Keratinocyte (primary cell): ENCODE measurements around the gene DOK5. TPM values are rescaled to one million over a fixed set of nuclear protein-coding genes. Genes with fewer than 3 reads are reported as not detected.

Experiments
- DNase-seq: peaks from one replicate; pipeline ENCODE4 v3.0.0-alpha.2; 2011; ENCODE audit warnings: low read depth, missing footprints, low spot score
- FAIRE-seq: peaks from 2 replicates; lab custom pipeline; 2011; peaks lifted over from hg19 to GRCh38; lab: Jason Lieb, UNC
- H2AFZ ChIP-seq: 2 replicates; pipeline ENCODE4 v1.6.0; 2012; ENCODE audit warnings: low read length, control low read depth, inconsistent platforms; ENCODE audit not compliant: control insufficient read depth
- H3K27ac ChIP-seq: 2 replicates; pipeline ENCODE4 v1.5.1; 2011; ENCODE audit warnings: low read length; ENCODE audit not compliant: control insufficient read depth, insufficient read depth
- H3K27me3 ChIP-seq: 3 replicates; pipeline ENCODE4 v1.6.0; 2011; ENCODE audit warnings: low read length; ENCODE audit not compliant: control insufficient read depth, insufficient read depth; ENCODE audit errors: extremely low read depth
- H3K36me3 ChIP-seq, 2 experiments: 2 replicates in 1 of 2; 3 replicates in 1 of 2; pipeline ENCODE4 v1.5.1; 2011; ENCODE audit warnings: low read length in 2 of 2, mild to moderate bottlenecking in 1 of 2; ENCODE audit not compliant: control insufficient read depth in 2 of 2, insufficient read depth in 2 of 2; ENCODE audit errors: extremely low read depth in 1 of 2
- H3K4me1 ChIP-seq: 3 replicates; pipeline ENCODE4 v1.5.1; 2011; ENCODE audit warnings: low read length; ENCODE audit not compliant: control insufficient read depth, insufficient read depth; ENCODE audit errors: extremely low read depth
- H3K4me2 ChIP-seq: 3 replicates; pipeline ENCODE4 v1.6.0; 2011; ENCODE audit warnings: low read depth, low read length; ENCODE audit not compliant: control insufficient read depth, insufficient read depth; ENCODE audit errors: extremely low read depth
- H3K4me3 ChIP-seq, 3 experiments: fragments of 200-600 bp in 1 of 3; sonication (generic) in 1 of 3; 2 replicates in 2 of 3; 3 replicates in 1 of 3; pipeline ENCODE4 v1.5.1; 2011 to 2016; ENCODE audit warnings: low read length in 3 of 3, mild to moderate bottlenecking in 3 of 3, control low read depth in 2 of 3, inconsistent platforms in 1 of 3, low read depth in 1 of 3, mixed read lengths in 1 of 3, mixed run types in 1 of 3, moderate library complexity in 1 of 3; ENCODE audit not compliant: control insufficient read depth in 2 of 3, insufficient read depth in 2 of 3; ENCODE audit errors: extremely low read depth in 1 of 3
- H3K79me2 ChIP-seq: 2 replicates; pipeline ENCODE4 v1.6.0; 2012; ENCODE audit warnings: low read length; ENCODE audit not compliant: control insufficient read depth, insufficient read depth
- H3K9ac ChIP-seq: 3 replicates; pipeline ENCODE4 v1.6.0; 2011; ENCODE audit warnings: low read length; ENCODE audit not compliant: control insufficient read depth, insufficient read depth; ENCODE audit errors: extremely low read depth
- H3K9me1 ChIP-seq: 3 replicates; pipeline ENCODE4 v1.6.0; 2011; ENCODE audit warnings: low read length; ENCODE audit not compliant: control insufficient read depth, insufficient read depth; ENCODE audit errors: extremely low read depth
- H3K9me3 ChIP-seq: 2 replicates; pipeline ENCODE4 v1.5.1; 2012; ENCODE audit warnings: low read depth, low read length; ENCODE audit not compliant: control insufficient read depth
- H4K20me1 ChIP-seq: 3 replicates; pipeline ENCODE4 v1.6.0; 2011; ENCODE audit warnings: low read length; ENCODE audit not compliant: control insufficient read depth, insufficient read depth; ENCODE audit errors: extremely low read depth
- EZH2 ChIP-seq: IDR thresholded peaks from one replicate; pipeline ENCODE4 v1.6.1; 2012; ENCODE audit warnings: inconsistent platforms, mild to moderate bottlenecking, low read length, moderate library complexity
- dilution Hi-C: fragments of 300-500 bp; cut with MboI; formaldehyde crosslinking; loops from one replicate; pipeline ENCODE4 v1.7.0; 2020; ENCODE audit warnings: low sequenced_read_pairs; ENCODE audit not compliant: extremely low pct_ligation_motif_present
- polyA plus RNA-seq, 5 experiments: library from polyadenylated mRNA; depleted of rRNA in 3 of 5; stranded (reverse) in 3 of 5; stranded (forward) in 1 of 5; unstranded in 1 of 5; fragments of >200 nt; gene quantifications; 1 replicate in 1 of 5; 2 replicates in 3 of 5; 3 replicates in 1 of 5; pipeline versions ENCODE4 v1.2.1 to v1.2.3, GENCODE V29; 2011 to 2012; ENCODE audit warnings: missing spikeins in 2 of 5, low read depth in 1 of 5, low replicate concordance in 1 of 5
- TF ChIP-seq, protein P1 (sequence below), 3 experiments: IDR thresholded peaks in 1 of 3; conservative IDR thresholded peaks in 1 of 3; optimal IDR thresholded peaks in 1 of 3; 2 replicates in 2 of 3; 3 replicates in 1 of 3; pipeline versions ENCODE3 to v1.5.1; 2011; ENCODE audit warnings: low read length in 3 of 3, mild to moderate bottlenecking in 3 of 3, moderate library complexity in 2 of 3, control low read depth in 1 of 3, inconsistent platforms in 1 of 3; ENCODE audit not compliant: insufficient read depth in 2 of 3; ENCODE audit errors: extremely low read depth in 1 of 3

Gene DOK5
- polyA plus RNA-seq, 1 donor (not counting 4 experiments of a cell fraction or from before 2014, with no cell fraction given) = not detected

DNA sequence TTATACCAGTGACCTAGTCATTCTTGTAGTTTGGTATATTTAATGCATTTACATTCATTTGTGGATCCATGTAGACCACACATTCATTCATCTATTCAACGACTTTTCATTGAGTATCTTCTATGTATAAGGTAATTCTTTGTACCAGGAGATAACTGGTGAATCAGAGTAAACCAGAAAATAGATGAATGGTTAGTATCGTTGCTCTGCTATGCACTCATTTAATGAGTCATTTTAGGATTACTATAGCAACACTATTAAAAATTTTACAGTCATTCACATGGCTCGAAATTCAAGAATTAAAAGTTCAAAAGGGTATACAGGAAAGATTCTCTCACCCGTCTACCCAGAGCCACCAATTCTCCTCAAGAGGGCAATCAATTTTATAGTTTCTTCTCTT is 26.8 kb downstream of the DOK5 start:
- Histone ChIP-seq H3K79me2 (no peaks in the 10 kb centered on the region), H3K36me3 (no peaks in the 10 kb centered on the region), H3K9me3 (no peaks in the 10 kb centered on the region), H2AFZ (no peak overlapping the region), H3K9me1 (no peaks in the 10 kb centered on the region), H3K4me3 (no peak overlapping the region), H3K9ac (no peak overlapping the region), H3K4me2 (no peak overlapping the region), H3K27me3 (no peaks in the 10 kb centered on the region), H3K27ac (no peak overlapping the region), H3K4me1 (no peaks in the 10 kb centered on the region), H4K20me1 (no peaks in the 10 kb centered on the region)
- dilution Hi-C loops = no loop called here
- TF ChIP-seq EZH2 = no peak
- FAIRE-seq (no peak), DNase-seq (no peak)

DNA sequence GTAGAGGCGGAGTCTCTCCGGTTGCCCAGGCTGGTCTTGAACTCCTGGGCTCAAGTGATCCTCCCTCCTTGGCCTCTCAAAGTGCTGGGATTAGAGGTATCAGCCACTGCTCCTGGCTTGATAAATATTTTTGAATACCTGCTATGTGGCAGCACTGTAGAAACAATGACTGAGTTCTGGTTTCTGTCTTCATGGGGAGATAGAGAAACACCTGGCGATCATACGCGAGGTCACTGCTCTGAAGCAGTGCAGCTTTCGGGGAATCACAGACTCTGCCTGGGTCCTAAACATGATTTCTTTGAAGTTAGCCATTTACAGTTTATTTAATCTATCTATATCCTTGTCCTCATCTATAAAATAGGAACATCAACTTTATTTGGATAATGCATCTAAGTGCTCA is 31.2 kb downstream of the DOK5 start:
- H3K27me3 ChIP-seq = no peaks in the 10 kb centered on the region
- no peak overlapping the region for H2AFZ ChIP-seq
- dilution Hi-C loops = no loop called here
- no peak overlapping the region for H3K9ac ChIP-seq
- H3K4me1 ChIP-seq = no peaks in the 10 kb centered on the region
- H3K27ac ChIP-seq = no peak overlapping the region
- no peak overlapping the region for H3K4me3 ChIP-seq
- no peaks in the 10 kb centered on the region for H3K79me2 ChIP-seq
- FAIRE-seq (no peak), DNase-seq (no peak)
- no peaks in the 10 kb centered on the region for H4K20me1 ChIP-seq
- TF ChIP-seq, protein P1, sequence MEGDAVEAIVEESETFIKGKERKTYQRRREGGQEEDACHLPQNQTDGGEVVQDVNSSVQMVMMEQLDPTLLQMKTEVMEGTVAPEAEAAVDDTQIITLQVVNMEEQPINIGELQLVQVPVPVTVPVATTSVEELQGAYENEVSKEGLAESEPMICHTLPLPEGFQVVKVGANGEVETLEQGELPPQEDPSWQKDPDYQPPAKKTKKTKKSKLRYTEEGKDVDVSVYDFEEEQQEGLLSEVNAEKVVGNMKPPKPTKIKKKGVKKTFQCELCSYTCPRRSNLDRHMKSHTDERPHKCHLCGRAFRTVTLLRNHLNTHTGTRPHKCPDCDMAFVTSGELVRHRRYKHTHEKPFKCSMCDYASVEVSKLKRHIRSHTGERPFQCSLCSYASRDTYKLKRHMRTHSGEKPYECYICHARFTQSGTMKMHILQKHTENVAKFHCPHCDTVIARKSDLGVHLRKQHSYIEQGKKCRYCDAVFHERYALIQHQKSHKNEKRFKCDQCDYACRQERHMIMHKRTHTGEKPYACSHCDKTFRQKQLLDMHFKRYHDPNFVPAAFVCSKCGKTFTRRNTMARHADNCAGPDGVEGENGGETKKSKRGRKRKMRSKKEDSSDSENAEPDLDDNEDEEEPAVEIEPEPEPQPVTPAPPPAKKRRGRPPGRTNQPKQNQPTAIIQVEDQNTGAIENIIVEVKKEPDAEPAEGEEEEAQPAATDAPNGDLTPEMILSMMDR (optimal IDR thresholded peaks at IDR 0.05 in 1 of 3, IDR thresholded peaks at IDR 0.05 in 1 of 3, conservative IDR thresholded peaks at IDR 0.05 in 1 of 3; ENCODE audit: extremely low read depth in 1 of 3, insufficient read depth in 2 of 3, low read length in 3 of 3) = no peak
- TF ChIP-seq EZH2 = no peak
- H3K9me1 ChIP-seq = no peaks in the 10 kb centered on the region
- H3K36me3 ChIP-seq = no peaks in the 10 kb centered on the region
- H3K9me3 ChIP-seq = no peaks in the 10 kb centered on the region
- H3K4me2 ChIP-seq = no peak overlapping the region

DNA sequence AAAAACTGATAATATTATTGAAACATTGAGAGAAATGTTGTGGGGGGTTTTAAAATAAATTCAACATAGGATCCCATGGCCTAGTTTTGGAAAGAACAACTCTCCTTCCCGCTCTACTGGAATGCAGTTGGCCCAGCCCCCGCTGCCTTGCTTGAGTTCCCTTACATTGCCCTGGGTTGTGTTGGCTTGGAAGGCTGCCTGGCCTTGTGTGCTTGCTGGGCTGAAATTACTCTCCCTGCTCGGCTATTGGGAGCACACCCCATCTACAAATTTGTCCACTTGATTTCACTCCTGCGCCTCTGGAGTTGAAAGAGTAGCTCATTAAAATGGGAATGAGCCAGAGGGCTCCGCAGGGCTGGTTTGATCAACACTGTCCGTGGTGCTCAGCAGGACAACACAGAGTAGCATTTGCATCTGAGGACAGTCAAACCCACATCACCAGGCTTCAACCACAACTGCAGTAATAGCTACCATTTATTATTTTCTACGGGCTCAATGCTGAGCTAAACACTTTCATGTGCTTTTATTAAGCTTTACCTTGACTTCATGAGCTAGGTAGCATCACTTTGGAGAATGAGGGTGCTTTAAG is 35.2 kb downstream of the DOK5 start:
- dilution Hi-C loops = no loop called here
- Histone ChIP-seq H3K27me3 (no peaks in the 10 kb centered on the region), H3K4me1 (no peaks in the 10 kb centered on the region), H3K9me1 (no peaks in the 10 kb centered on the region), H4K20me1 (no peaks in the 10 kb centered on the region), H2AFZ (no peak overlapping the region), H3K27ac (no peak overlapping the region), H3K36me3 (no peaks in the 10 kb centered on the region), H3K79me2 (no peaks in the 10 kb centered on the region), H3K9ac (no peak overlapping the region), H3K4me2 (no peak overlapping the region), H3K4me3 (no peak overlapping the region), H3K9me3 (no peaks in the 10 kb centered on the region)
- TF ChIP-seq, protein P1 (optimal IDR thresholded peaks at IDR 0.05 in 1 of 3, IDR thresholded peaks at IDR 0.05 in 1 of 3, conservative IDR thresholded peaks at IDR 0.05 in 1 of 3; ENCODE audit: extremely low read depth in 1 of 3, insufficient read depth in 2 of 3, low read length in 3 of 3) = no peak
- TF ChIP-seq EZH2 = no peak
- no peak for FAIRE-seq
- no peak for DNase-seq
